HK-2 (cell line): ENCODE measurements around the gene PDE11A.
A peak's percentile ranks its signal among the peaks of the same experiment; 100 is the strongest.

Experiments used
- DNase-seq: peaks from one replicate; pipeline ENCODE4 v3.0.0-alpha.2; 2018; ENCODE audit not compliant: unreplicated experiment

The PDE11A gene

GRCh38 chr2:177759443-177759842 lies 313.1 kb downstream of the PDE11A start:
- no peak for DNase-seq

GRCh38 chr2:177758591-177759371 lies 313.8 kb downstream of the PDE11A start:
- peak; percentile 8 for DNase-seq

- no peak for DNase-seq
Measured at GRCh38 chr2:177756336-177756735, 316.2 kb downstream of the PDE11A start.

GRCh38 chr2:177754492-177754873 lies 318.1 kb downstream of the PDE11A start:
- no peak for DNase-seq

- DNase-seq = no peak
Measured at GRCh38 chr2:177753682-177754491, 318.7 kb downstream of the PDE11A start.

DNA sequence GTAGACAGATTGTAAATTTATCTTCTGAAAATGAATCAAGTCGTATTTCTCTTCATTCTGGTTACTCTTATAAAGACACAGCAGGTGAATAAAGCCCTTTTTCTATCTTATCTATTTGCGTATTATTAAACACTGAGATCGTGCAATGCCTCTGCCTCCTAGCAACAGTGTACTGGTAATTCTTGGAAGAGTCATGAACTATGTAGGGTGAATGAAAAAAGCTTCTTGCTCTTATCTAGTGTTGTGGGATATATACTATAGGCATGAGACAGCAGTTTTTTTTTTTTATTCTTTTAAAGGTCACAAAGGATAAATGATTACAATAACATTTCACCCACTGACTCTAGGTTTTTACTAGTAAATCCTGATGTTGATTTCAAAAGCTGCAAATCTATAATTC lies 324.2 kb downstream of the PDE11A start:
- DNase-seq = no peak

DNA sequence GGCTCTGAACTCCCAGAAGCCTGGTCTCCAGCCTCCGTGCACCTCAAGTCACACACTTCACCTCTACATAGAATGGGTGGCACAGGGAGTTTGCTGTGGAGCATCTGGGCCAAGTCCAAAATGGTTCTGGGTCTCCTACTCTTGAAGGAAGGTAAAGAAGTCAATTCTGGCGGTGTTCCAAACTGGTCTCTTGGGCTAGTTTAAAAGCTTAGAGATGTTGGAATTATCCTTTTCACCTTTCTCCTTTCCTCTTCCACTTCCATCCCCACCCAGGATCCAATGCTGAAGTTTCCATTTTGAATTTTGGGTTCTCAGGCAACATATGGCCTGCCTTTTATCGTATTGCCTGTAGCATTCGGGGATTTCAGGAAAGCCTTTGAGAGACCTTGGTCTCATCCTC lies 325.2 kb downstream of the PDE11A start:
- no peak for DNase-seq

- no peak for DNase-seq
Measured at GRCh38 chr2:177746358-177746757, 326.2 kb downstream of the PDE11A start.

- no peak for DNase-seq
Measured at GRCh38 chr2:177745531-177745930, 327.0 kb downstream of the PDE11A start.

DNA sequence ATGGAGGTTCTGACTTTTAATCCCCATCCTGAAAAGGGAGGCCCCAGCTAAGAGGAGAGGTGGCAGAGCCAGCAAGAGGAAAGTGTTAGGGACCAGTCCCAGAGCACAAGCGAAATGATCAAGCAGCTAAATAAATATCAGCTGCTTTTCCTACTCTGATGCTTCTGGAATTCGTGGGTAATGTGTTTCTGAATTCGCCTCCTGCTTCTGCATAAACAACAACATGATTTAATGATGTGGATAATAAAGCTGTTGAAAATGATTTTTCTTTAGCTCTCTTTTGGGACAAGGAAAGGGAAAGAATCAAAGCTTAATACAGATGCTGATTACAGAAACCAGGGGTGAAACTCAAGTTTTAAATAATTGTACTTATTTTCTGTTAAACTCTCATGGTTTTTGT lies 329.7 kb downstream of the PDE11A start:
- no peak for DNase-seq

DNA sequence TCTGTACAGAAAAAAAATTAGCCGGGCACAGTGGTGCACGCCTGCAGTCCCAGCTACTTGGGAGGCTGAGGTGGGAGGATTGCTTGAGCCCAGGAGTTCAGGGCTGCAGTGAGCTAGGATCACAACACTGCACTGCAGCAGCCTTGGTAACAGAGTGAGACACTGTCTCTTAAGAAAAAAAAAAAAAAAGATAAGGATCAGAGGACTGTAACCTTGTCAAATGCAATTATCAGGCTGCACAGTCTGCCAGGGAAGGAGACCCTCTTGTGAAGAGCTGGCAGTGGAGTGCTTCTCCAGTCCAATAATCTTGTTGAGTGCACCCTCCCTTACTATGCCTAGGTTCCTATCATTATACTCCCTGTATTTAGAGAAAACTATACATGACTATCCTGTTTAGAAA lies 330.7 kb downstream of the PDE11A start:
- DNase-seq = no peak

DNA sequence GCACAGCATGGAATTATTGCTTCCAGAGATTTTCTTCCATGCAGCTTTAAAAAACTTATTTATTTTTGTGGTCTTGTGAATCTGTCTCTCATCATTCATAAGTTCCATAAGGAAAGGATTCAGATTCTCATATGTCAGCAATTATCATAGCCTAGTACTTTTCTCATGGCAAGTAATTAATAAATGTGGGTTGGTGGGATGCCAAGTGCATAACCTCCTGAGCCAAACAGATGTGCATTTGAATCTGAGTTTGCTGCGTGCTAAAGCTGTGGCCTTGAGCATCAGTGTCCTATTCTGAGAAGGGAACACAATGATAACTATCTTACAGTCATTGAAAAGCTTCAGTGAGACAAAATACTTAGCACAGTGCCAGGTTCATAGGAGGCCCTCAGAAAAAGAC lies 331.9 kb downstream of the PDE11A start:
- DNase-seq = no peak

DNA sequence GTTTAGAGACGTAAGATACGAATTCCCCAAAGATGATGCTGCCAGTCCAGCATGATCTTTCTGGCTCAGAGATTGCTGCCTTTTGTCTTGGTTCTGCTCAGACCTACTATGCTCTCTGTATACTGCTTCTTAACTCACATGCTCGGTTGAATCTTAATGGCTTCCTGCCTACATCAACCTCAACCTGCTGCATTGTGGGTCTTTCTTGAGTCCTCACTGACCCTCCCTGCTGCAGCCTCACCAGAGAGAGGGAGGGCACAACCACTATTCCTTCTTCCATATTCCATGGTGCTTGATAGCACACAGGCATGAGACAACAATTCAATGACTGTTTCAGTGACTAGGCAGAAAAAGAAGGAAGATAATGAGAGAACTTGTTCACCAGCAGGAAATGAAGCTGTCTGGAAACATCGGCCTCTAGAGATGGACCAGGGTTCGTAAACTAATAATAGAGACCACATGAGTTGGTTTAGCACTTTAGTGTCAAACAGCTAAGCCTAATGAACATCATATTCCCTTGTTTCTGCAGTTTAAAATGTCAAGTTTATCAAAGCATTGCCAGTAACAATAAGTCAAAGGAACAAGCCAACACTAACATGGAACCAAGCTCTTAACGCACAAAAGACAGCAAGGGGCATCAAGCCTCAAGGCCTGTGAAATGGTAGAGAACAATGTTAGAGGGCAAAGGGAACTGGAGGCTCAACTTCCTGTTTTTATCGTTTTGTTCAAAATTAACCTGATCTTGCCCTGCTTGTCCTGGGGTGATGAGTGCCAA lies 333.9 kb downstream of the PDE11A start:
- DNase-seq = no peak

GRCh38 chr2:177735318-177735803 lies 337.2 kb downstream of the PDE11A start:
- no peak for DNase-seq

DNA sequence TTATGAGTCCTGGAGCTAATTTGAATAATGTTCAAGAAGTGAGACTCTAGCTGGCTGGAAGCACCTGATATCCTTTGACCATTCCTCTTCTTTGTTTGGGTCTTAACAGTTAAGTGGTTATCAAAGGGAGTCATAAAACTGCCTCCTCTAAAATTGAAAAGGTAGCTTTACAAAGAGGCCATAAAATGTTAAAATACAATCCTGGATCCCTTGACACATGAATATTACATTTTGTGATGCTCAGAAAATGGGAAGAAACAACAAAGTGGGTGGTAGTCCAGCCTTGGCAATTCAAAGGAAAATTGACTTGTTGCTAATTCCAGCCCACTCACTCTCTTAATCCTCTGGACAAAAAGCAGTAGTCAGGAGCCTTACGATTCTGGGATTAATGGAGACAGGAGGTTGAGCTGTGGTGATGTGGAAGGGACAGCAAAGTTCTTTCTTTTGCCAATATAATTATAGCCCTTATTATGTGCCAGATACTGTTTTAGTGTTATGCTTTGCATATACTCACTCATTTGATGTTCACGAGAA lies 339.2 kb downstream of the PDE11A start:
- DNase-seq = no peak

GRCh38 chr2:177731384-177731783 lies 341.2 kb downstream of the PDE11A start:
- no peak for DNase-seq

GRCh38 chr2:177730792-177731191 lies 341.8 kb downstream of the PDE11A start:
- no peak for DNase-seq

GRCh38 chr2:177730363-177730762 lies 342.2 kb downstream of the PDE11A start:
- DNase-seq = no peak

GRCh38 chr2:177728920-177729319 lies 343.7 kb downstream of the PDE11A start:
- no peak for DNase-seq

GRCh38 chr2:177728399-177728765 lies 344.2 kb downstream of the PDE11A start:
- no peak for DNase-seq

GRCh38 chr2:177727577-177728398 lies 344.8 kb downstream of the PDE11A start:
- no peak for DNase-seq
